DMS153 (cell line): ENCODE data around the gene ANKRD33B.
"Not testable (repeated sequence)": the region's sequence is repeated elsewhere in the genome, so short reads cannot be mapped to it uniquely, and the experiment has no call there.

Experiments
- DNase-seq: peaks from one replicate; lab custom pipeline; 2025; lab: John Stamatoyannopoulos, UW

Gene ANKRD33B

GRCh38 chr5:10636363-10637142 lies 72.7 kb downstream of the ANKRD33B start:
- no peak for DNase-seq

- no peak for DNase-seq
Measured at GRCh38 chr5:10637944-10638343, 74.1 kb downstream of the ANKRD33B start.

- not testable (repeated sequence) for DNase-seq
Measured at GRCh38 chr5:10638723-10639122, 74.9 kb downstream of the ANKRD33B start.

GRCh38 chr5:10639846-10640368 lies 76.0 kb downstream of the ANKRD33B start:
- DNase-seq: no peak

- DNase-seq: no peak
Measured at GRCh38 chr5:10642367-10642766, 78.5 kb downstream of the ANKRD33B start.

GRCh38 chr5:10644192-10644591 lies 80.3 kb downstream of the ANKRD33B start:
- DNase-seq: no peak

GRCh38 chr5:10645146-10645545 lies 81.3 kb downstream of the ANKRD33B start:
- no peak for DNase-seq

GRCh38 chr5:10645671-10646070 lies 81.8 kb downstream of the ANKRD33B start:
- no peak for DNase-seq

GRCh38 chr5:10647640-10648039 lies 83.8 kb downstream of the ANKRD33B start:
- DNase-seq: no peak

GRCh38 chr5:10648806-10649665 lies 85.2 kb downstream of the ANKRD33B start:
- DNase-seq: no peak

- DNase-seq: no peak
Measured at GRCh38 chr5:10649666-10650380, 86.0 kb downstream of the ANKRD33B start.

- DNase-seq: no peak
Measured at GRCh38 chr5:10652151-10652550, 88.3 kb downstream of the ANKRD33B start.

GRCh38 chr5:10652606-10653005 lies 88.7 kb downstream of the ANKRD33B start:
- no peak for DNase-seq

GRCh38 chr5:10653043-10653442 lies 89.2 kb downstream of the ANKRD33B start:
- DNase-seq: no peak

- DNase-seq: no peak
Measured at GRCh38 chr5:10653751-10654400, 90.0 kb downstream of the ANKRD33B start.

GRCh38 chr5:10654566-10654965 lies 90.7 kb downstream of the ANKRD33B start:
- DNase-seq: no peak

GRCh38 chr5:10655161-10655971 lies 91.5 kb downstream of the ANKRD33B start:
- DNase-seq: peak; percentile 35

- no peak for DNase-seq
Measured at GRCh38 chr5:10655972-10656830, 92.3 kb downstream of the ANKRD33B start.

GRCh38 chr5:10658265-10658664 lies 94.4 kb downstream of the ANKRD33B start:
- DNase-seq: no peak

- no peak for DNase-seq
Measured at GRCh38 chr5:10660135-10660534, 96.3 kb downstream of the ANKRD33B start.
